Ascending aorta (tissue), 2 donors: Measurements from ENCODE around the gene PLCG1. TPM values are rescaled to one million over a fixed set of nuclear protein-coding genes. Genes with fewer than 3 reads are reported as not detected.
A peak's percentile ranks its signal among the peaks of the same experiment; 100 is the strongest.

Experiments
- DNase-seq, 2 donors: peaks; one replicate each; pipeline ENCODE4 v3.0.0-alpha.2; 2019; ENCODE audit warnings: low spot score in 2 of 2
- H3K27ac ChIP-seq, 2 donors: fragments of 200-600 bp; sonication (generic); one replicate each; pipeline ENCODE4 v1.5.1; 2016 to 2017; ENCODE audit warnings: mild to moderate bottlenecking in 1 of 2
- H3K27me3 ChIP-seq: fragments of 200-600 bp; sonication (generic); one replicate; pipeline ENCODE4 v1.5.1; 2017
- H3K36me3 ChIP-seq, 2 donors: fragments of 200-600 bp; sonication (generic); one replicate each; pipeline ENCODE4 v1.5.1; 2016
- H3K4me1 ChIP-seq, 2 donors: fragments of 200-600 bp; sonication (generic); one replicate each; pipeline ENCODE4 v1.5.1; 2016 to 2017; ENCODE audit warnings: mild to moderate bottlenecking in 1 of 2
- H3K4me3 ChIP-seq, 2 donors: fragments of 200-600 bp; sonication (generic); one replicate each; pipeline ENCODE4 v1.5.1; 2016 to 2017; ENCODE audit warnings: mild to moderate bottlenecking in 1 of 2
- H3K9me3 ChIP-seq, 2 donors: fragments of 200-600 bp; sonication (generic); one replicate each; pipeline ENCODE4 v1.5.1; 2016
- intact Hi-C: fragments of 100-400 bp; cut with DNase I; formaldehyde crosslinking; loops from one replicate; pipeline ENCODE4 v1.15.1; 2023
- total RNA-seq: library from RNA; depleted of rRNA; stranded (reverse); fragments of >200 nt; gene quantifications from one replicate; pipeline ENCODE4 v1.1.0, GENCODE V29; 2016
- TF ChIP-seq, protein P1 (sequence below), 3 experiments: fragments of 200-600 bp in 2 of 3; fragments of 450-650 bp in 1 of 3; sonication (generic) in 2 of 3; IDR thresholded peaks; one replicate each; pipeline ENCODE4 v1.5.1; 2016 to 2019; ENCODE audit warnings: antibody characterized with exemption in 3 of 3, mild to moderate bottlenecking in 1 of 3, moderate library complexity in 1 of 3

Gene PLCG1
- total RNA-seq, 1 donor from 2014 or later: 168 TPM

- H3K27ac ChIP-seq: peak overlapping the region; percentile 95 to 98
- no peaks in the 10 kb centered on the region for H3K36me3 ChIP-seq
- no peaks in the 10 kb centered on the region for H3K9me3 ChIP-seq
- DNase-seq: no peak
- peaks cover 0 to 37% of the 10 kb centered on the region in 2 donors for H3K4me1 ChIP-seq
- TF ChIP-seq, protein P1, sequence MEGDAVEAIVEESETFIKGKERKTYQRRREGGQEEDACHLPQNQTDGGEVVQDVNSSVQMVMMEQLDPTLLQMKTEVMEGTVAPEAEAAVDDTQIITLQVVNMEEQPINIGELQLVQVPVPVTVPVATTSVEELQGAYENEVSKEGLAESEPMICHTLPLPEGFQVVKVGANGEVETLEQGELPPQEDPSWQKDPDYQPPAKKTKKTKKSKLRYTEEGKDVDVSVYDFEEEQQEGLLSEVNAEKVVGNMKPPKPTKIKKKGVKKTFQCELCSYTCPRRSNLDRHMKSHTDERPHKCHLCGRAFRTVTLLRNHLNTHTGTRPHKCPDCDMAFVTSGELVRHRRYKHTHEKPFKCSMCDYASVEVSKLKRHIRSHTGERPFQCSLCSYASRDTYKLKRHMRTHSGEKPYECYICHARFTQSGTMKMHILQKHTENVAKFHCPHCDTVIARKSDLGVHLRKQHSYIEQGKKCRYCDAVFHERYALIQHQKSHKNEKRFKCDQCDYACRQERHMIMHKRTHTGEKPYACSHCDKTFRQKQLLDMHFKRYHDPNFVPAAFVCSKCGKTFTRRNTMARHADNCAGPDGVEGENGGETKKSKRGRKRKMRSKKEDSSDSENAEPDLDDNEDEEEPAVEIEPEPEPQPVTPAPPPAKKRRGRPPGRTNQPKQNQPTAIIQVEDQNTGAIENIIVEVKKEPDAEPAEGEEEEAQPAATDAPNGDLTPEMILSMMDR (IDR thresholded peaks at IDR 0.05): no peak
- intact Hi-C loops: loop anchor here (5.0 kb wide), 2 partner anchors 274 to 479 kb away; partner anchors contain the start of gene CHD6
- H3K27me3 ChIP-seq: no peaks in the 10 kb centered on the region
- peak overlapping the region; percentile 86 to 99 for H3K4me3 ChIP-seq
Measured at GRCh38 chr20:41138475-41139226, 1.3 kb downstream of the PLCG1 start.

GRCh38 chr20:41139227-41140093 lies 2.1 kb downstream of the PLCG1 start:
- Histone ChIP-seq H3K4me1 (peaks cover 0 to 37% of the 10 kb centered on the region in 2 donors), H3K36me3 (no peaks in the 10 kb centered on the region), H3K27me3 (no peaks in the 10 kb centered on the region), H3K27ac (peak overlapping the region; percentile 95 to 98), H3K9me3 (no peaks in the 10 kb centered on the region), H3K4me3 (peak overlapping the region; percentile 86 to 99)
- no peak for DNase-seq
- TF ChIP-seq, protein P1 (IDR thresholded peaks at IDR 0.05): no peak
- intact Hi-C loops: loop anchor here (5.0 kb wide), 2 partner anchors 273 to 478 kb away; partner anchors contain the start of gene CHD6

DNA sequence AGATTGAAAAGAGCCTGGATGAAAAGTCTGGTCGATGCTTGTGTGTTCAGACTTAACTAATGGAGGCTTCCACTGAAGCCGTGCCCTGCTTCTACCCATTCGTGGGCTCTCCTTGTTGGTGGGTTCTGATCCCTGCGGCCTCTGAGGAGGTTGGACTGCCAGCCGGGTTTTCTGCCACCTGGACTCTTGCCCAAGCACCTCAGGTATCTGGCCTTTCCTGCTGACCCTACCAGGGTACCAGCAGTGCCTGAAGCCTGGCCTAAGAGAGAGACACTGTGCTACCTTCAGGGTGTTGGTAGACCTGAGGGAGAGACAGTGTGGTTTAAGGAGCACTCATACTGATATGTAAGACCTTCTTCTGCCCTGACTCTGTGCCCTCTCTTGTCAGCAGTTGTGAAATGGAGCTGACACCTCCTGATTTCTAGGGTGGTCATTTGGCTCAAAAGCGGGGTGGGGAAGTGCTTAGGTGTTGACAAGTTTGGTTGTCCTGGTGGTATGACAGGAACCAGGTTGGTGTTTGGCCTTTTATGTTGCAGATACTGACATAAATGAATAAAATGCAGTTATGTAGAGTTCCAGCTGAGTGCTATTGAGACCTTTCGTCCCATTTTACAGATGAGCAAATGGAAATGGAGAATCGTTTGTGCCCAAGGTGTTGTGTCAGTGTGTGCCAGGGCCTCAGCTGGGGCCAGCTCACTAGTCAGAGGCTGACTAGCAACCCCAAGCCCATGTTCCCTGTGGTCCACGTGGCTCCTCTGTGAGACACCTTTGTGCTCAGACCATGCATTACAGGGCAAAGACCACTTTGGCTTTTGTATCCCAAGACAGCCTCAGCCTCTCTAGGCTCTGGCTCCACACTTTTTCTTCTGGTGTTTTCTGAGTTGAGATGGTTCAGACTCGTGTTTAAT lies 3.1 kb downstream of the PLCG1 start:
- Histone ChIP-seq H3K27ac (peak overlapping the region; percentile 53 to 95), H3K4me3 (peak overlapping the region; percentile 5 to 86), H3K4me1 (peaks cover under 1 to 45% of the 10 kb centered on the region in 2 donors), H3K27me3 (no peaks in the 10 kb centered on the region), H3K9me3 (no peaks in the 10 kb centered on the region), H3K36me3 (no peaks in the 10 kb centered on the region)
- no peak for DNase-seq
- TF ChIP-seq, protein P1 (IDR thresholded peaks at IDR 0.05): no peak
- intact Hi-C loops: no loop called here

GRCh38 chr20:41141153-41141815 lies 3.9 kb downstream of the PLCG1 start:
- Histone ChIP-seq H3K36me3 (no peaks in the 10 kb centered on the region), H3K27ac (peak overlapping the region; percentile 53 to 95), H3K27me3 (no peaks in the 10 kb centered on the region), H3K9me3 (no peaks in the 10 kb centered on the region), H3K4me3 (no peak overlapping the region), H3K4me1 (peaks cover 8 to 50% of the 10 kb centered on the region in 2 donors)
- intact Hi-C loops: no loop called here
- no peak for DNase-seq
- TF ChIP-seq, protein P1 (IDR thresholded peaks at IDR 0.05): no peak
